Stimulated activated CD8-positive, alpha-beta memory T cell treated with anti-CD3 and anti-CD28 coated beads, Interleukin-7, amount 100 ng/mL, for 4 hours (primary cell): ENCODE data around the gene TRIM74.
A peak's percentile ranks its signal among the peaks of the same experiment; 100 is the strongest.
"Not testable (repeated sequence)": the region's sequence is repeated elsewhere in the genome, so short reads cannot be mapped to it uniquely, and the experiment has no call there.

Source experiments
- DNase-seq, 2 donors: peaks; one replicate each; pipeline ENCODE4 v3.0.0-alpha.2; 2020; ENCODE audit warnings: low read depth in 2 of 2

TRIM74 gene

DNA sequence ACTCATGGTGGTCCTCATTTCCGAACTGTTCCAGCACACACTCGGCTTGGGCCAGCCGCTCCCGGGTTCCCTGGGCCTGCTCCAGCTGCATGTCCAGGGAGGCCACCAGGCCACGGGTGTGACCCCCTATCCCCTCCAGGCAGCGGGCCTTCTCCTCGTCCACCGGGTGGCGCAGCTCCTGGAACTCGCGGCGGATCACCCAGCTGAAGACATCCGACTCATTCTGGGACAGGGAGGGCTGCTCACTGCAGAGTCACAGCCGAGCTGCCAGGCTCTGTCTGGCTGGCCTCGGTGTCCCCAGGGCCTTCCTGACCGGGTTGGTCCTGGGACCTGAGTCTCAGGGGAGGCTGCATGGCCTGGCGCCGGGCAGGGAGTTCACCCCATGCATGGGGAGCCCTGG, 9.2 kb downstream of the TRIM74 start:
- not testable (repeated sequence) for DNase-seq

DNA sequence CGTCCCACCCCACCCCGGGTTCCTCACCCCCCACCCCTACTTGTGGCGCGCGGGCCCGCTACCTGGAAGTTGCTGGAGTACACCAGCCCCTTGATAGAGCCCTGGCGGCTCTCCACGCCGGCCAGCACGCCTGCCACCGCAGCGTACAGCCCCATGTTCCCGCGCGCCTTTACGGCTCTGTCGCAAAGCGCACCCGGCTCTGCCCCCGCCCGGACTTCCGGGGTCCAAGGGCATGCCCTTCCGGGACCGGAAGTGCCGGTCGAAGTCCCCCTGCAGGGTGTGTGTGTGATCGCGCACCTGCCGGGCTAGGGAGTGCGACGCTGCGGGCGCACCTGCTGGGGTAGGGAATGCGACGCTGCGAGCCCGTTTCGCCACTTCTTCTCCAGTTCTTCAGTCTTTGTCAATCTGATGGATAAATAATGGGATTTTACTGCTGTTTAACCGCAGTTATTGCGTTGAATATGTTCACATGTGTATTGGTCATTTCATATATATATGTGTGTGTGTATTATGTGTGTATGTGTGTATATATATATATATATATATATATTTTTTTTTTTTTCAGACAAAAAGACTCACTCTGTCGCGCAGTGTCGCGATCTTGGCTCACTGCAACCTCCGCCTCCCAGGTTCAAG, 14.6 kb downstream of the TRIM74 start:
- not testable (repeated sequence) for DNase-seq

DNA sequence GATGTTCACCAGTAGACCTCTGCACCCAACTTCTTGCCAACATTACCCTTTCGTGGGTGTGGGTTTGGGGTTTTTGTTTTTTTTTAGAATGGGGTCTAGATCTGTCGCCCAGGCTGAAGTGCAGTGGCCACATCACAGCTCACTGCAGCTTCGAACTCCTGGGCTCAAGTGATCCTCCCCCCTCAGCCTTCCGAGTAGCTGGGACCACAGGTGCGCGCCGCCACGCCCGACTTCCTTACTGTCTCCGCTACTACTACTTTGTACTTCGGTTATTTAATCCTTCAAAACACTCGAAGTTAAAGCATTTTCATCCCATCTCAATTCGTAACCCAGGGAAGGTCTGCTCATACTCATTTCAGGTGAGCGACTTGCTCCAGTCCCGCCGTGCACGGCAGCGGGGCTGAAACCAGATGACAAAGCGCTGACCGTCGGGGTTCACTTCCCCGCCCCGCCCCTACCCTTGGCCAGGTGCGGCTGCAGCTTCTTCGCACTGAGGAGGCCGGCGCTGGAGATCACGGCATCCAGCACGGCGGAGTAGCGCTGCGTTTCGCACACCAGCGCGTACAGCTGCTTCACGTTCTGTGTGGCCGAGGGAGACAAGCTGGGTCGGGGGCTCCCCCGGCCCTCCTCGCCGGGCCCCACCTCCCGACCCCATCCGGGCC, 15.2 kb downstream of the TRIM74 start:
- DNase-seq = not testable (repeated sequence)

DNA sequence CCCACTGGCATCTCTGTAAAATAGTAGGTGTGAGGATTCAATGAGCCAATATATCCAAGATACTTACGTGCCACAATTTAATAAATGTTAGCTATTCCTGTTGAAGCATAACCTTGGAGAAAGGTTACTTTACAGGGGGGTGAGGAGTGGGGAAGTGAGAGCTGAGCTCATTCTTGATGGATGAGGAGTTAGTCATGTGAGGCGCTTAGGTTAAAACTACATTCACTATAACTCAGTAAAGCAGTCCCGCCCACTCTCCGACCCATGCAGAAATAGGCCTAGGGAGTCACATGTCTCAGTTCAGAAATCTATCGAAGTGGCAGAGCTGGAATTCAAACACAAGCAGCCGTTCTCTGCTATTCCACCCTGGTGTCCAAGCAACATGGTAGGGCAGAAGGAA, 18.8 kb downstream of the TRIM74 start:
- not testable (repeated sequence) for DNase-seq

DNA sequence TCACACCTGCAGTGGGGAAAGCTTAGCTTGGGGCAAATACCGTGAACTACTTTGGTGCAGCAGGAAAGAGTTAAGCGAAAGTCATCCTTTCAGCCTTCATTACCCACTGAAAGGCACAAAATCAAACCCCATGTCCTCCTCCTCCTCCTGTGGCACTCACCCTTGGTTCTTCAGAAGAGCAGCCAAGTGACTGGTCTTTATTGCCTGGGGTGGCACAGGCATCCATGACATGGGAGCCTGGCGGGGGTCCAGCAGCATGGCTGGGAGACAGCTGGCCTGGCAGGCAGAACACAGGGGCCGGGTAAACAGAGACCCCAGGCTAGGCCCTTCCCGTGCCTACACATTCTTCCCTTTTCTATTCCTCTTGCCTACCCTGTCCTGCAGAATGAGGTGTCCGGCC, 19.6 kb downstream of the TRIM74 start:
- DNase-seq = not testable (repeated sequence)

DNA sequence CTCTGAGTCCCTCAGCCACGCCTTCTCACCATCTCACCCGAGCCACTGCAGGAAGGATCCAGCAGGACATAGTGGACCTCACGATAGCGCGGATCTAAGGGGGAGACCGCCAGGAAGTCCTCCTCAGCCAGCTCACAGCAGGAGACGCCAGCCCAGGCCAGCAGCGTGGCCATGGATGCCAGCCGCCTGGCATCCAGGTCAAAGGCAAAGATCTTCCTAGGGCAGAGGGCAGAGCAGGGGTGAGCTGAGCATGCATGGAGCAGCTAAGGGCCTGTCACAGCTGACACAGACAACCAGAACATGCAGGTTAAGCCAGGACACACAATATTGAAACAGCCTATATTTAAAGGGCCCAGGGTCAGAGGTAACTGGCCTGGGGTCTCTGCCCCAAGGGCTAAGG, 20.0 kb downstream of the TRIM74 start:
- not testable (repeated sequence) for DNase-seq

DNA sequence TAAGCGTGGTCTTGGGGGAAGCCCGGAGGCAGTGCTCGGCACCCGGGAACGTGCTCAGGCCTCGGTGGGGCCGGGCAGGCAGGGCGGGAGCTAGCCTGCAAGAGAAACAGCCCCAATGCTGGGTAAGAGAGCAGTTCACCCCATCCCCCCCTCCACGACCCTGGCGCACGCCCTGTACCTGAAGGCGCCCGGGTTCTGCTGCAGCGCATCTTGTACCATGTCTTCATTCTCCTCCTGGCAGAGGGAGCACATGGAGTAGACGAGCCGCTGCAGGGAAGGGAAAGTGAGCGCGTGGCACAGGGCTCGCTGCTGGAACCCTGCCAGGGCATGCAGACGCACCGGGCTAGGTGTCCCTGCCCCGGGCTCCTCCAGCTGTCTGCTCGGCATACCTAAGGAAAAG, 20.6 kb downstream of the TRIM74 start:
- not testable (repeated sequence) for DNase-seq

DNA sequence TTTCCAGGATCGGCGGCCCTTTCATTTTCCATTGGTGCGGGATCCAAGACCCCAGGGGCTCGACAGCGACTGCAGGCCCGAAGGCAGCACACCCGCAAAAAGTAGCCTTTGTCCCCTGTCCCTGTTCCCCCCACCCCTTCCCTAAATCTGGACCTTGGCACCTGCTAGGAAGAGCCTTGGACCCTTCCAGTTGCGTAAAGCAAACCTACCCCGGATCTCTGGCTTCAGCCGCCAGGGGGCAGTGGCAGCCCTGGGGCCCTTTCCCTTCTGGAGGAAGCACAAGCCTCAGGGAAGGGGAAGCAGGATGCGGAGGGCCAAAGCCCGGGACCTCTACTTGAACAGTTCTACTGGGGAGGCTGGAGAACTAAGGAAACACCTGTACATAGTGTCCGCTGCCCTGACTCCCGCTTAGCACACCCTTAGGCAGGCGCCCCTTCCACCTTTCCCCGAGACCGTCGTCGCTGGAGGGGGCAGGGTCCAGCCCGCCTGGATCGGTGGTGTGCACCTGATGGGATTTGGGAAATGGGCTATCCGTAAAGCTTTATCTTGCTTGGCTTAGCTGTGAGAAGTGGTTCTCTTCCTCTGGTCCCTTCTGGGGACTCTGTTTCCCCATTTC, 23.0 kb downstream of the TRIM74 start:
- DNase-seq = not testable (repeated sequence)

DNA sequence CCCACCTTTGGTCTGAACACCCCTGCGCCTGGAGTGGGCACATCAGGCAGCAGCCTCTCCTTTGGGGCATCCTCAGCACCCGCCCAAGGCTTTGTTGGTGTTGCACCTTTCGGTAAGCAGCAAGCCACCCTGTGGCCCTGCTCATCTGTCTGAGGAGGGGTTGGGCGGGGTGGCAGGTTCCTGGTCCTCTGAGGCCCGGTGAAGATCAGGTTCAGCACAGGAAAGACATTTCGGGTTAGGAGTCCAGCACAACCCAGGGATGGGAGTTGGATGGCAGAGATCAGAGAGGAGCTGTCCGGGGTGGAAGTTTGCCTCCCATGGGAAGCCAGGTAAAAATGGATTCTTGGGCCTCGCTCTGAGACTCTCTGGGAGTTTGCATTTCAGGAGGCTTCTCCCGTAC, 23.7 kb downstream of the TRIM74 start:
- not testable (repeated sequence) for DNase-seq

DNA sequence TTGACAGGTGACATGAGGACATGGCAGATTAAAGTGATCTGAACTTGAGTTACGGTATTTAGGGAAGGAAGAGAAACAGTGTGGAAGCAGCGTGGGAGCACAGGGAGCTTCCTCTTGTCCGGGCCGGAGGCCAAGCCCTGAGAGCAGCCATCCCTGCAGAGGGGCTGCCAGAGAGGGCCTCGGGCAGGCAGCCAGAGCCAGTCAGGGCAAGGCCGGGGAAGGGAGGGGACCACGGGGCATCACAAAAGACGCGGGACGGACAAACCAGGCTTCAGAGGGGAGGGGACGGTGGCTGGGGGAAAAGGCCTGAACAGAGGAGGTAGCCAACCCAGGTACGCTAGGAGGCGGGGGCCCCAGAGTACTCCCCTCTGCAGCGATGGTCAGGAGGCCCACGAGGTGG, 24.3 kb downstream of the TRIM74 start:
- not testable (repeated sequence) for DNase-seq

DNA sequence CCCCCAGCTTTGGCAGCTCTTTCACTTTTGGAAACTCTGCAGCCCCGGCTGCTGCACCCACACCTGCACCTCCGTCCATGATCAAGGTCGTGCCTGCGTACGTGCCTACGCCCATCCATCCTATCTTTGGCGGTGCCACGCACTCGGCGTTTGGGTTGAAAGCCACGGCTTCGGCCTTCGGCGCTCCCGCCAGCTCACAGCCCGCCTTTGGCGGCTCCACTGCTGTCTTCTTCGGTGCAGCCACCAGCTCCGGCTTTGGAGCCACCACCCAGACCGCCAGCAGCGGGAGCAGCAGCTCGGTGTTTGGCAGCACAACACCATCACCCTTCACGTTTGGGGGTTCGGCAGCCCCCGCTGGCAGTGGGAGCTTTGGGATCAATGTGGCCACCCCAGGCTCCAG, 26.3 kb downstream of the TRIM74 start:
- DNase-seq = not testable (repeated sequence)

DNA sequence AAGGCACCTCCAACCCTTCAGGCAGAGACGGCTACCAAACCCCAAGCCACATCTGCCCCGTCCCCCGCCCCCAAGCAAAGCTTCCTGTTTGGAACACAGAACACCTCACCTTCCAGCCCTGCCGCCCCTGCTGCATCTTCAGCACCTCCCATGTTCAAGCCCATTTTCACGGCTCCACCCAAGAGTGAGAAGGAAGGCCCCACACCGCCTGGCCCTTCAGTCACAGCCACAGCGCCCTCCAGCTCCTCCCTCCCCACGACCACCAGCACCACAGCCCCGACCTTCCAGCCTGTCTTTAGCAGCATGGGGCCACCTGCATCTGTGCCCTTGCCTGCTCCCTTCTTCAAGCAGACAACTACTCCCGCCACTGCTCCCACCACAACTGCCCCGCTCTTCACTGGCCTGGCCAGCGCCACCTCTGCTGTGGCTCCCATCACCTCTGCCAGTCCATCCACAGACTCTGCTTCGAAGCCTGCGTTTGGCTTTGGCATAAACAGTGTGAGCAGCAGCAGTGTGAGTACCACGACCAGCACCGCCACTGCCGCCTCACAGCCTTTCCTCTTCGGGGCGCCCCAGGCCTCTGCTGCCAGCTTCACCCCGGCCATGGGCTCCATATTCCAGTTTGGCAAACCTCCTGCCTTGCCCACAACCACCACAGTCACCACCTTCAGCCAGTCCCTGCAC, 27.1 kb downstream of the TRIM74 start:
- DNase-seq = not testable (repeated sequence)

DNA sequence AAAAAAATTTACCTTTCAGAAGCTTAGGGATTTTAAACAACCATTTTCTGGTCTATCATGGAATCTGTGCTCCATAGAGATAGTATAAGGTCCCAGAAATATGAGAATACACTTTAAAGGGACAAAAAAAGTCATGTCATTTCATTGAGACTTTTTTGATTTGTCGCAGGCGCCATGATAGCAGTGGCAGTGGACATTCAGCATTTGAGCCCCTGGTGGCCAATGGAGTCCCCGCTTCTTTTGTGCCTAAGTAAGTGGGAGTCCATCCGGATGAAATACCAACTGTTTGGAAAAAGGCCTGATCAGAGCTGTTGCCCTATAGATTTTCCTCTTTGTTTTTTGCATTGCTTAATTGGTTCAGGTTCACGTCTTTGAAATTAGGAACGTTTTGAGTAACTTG, 41.0 kb downstream of the TRIM74 start:
- not testable (repeated sequence) for DNase-seq

DNA sequence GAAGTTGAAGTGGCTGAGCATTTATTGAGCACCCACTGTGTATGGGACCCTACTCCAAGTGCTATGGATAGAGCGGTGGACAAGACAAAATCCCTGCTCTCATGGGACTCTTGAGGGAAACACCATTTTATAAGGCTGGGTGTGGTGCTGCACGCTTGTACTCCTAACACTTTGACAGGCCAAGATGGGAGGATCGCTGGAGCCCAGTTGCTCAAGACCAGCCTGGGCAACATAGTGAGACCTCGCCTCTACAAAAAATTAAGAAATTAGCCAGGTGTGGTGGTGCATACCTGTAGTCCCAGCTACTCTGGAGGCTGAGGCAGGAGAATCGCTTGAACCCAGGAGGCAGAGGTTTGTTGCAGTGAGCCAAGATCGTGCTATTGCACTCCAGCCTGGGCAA, 41.5 kb downstream of the TRIM74 start:
- DNase-seq = not testable (repeated sequence)

DNA sequence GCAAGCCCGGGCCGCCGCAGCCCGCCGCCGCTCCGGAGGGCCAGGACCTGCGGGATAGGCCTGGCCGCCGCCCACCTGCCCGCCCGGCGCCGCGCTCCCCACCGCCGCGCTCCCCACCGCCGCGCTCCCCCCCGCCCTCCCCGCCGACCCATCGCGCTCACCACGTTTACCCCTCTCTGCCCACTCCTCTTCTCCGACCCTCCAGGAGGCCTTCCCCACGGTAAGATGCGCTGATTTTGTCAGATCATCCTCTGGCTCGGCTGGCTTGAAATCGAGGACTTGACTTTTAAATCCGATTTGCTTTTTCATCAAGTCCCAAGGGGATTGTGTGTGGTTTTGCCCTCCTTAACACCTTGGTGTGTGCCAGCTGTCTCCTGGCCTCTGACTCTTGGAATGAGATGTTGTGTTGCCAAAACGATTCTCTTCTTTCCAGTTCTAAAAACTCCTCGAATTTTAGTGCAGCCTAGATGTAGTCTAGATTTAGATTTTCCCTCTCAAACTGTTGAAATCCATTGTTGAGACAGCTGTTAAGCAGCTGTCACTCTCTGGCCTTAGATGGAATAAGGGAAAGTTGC, 43.6 kb downstream of the TRIM74 start:
- no peak for DNase-seq

DNA sequence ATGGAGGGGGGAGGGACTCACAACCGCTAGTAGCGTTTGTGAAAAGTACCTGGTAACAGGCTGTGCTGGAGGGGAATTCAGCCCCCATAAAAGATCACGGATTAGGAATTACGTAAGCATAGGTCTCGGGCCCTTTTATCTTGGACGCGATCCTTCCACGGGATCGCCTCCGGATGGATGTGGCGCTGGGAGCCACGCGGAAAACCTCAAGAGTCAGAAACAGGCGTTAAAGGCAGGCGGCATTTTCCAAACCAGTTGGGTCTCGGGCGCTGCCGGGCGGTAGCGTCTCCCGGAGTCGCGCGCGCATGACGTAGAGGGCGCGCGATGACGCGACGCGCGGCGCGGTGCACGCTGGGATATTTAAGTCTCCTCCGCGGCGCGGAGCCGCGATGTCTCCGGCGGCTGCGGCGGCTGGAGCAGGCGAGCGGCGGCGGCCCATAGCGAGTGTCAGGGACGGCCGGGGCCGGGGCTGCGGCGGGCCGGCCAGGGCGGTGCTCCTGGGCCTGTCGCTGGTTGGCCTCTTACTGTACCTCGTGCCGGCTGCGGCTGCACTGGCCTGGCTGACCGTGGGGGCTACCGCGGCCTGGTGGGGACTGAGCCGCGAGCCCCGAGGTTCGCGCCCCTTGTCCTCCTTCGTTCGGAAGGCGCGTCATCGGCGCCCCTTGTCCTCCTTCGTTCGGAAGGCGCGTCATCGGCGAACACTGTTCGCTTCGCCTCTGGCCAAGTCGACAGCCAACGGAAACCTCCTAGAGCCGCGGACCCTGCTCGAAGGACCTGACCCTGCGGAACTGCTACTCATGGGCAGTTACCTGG, 44.3 kb downstream of the TRIM74 start, which contains the start of gene POM121:
TSS of gene POM121 (plus strand) at position 363 of the 813 bp plus-strand sequence. CDS start at position 390, 27 bp downstream.
- peak; percentile 61 to 80 for DNase-seq

DNA sequence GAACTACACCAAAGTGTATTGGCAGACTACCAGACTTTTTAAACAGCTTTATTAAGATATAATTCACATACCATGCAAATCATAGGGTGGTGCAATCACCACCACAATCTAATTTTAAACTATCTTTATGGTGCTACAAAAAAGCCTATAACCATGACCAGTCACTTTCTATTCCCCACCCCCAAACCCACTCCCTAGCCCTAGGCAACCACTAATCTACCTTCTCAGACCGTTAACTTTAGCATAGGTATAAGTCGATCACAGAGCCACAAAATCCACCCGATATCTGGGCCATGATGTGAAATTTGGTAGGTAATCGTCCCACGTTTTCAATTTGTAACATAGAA, 44.9 kb downstream of the TRIM74 start:
- no peak for DNase-seq

DNA sequence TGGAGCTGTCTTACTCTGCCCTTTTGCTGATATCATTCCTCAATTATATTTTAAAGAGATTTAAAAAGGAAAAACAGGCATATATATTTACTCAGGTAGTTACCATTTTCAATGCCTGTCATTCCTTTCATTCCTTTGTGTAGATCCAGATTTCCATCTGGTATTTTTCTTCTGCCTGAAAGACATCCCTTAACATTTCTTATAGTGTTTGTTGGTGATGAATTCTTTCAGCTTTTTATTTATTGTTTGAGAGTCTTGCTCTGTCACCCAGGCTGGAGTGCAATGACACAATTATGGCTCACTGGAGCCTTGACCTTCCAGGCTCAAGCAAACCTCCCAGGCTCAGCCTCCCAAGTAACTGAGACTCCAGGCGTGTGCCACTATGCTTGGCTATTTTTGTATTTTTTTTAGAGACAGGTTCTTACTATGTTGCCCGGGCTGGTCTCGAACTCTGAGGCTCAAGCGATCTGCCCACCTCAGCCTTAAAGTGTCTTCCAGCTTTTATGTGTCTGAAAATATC, 50.0 kb downstream of the TRIM74 start:
- DNase-seq = no peak

DNA sequence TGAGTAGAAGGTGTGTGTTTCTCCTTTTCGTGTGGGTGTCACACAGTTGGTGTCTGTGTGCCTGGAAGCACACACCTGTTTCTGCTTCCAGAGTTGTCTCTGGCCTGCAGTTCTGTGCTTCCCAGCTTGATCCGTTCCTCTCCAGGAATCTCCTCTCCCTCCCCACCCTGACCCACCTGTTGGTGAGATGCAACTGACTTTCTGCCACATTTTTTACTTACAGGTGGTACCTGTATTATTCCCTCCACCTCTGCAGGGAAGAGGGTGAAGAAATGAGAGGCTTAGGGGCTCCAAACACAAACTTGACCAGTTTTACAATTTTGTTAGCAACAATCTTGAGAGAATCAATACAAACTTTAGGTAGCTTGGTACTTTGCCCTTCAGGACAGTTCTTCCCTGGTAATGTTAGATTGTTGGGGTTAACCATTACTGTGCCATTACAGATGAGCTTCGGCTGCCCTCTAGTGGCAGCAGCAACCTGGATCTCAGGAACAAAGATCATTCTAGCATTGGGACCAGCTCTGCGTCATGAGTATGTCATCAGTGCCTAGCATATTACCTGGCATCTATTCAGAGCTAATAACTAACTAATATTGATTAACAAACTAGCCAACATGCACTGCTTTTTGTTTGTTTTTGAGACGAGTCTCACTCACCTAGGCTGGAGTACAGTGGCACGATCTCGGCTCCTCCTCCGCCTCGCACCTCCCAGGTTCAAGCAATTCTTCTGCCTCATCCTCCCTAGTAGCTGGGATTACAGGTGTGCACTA, 54.3 kb downstream of the TRIM74 start:
- peak; percentile 16 to 24 for DNase-seq

DNA sequence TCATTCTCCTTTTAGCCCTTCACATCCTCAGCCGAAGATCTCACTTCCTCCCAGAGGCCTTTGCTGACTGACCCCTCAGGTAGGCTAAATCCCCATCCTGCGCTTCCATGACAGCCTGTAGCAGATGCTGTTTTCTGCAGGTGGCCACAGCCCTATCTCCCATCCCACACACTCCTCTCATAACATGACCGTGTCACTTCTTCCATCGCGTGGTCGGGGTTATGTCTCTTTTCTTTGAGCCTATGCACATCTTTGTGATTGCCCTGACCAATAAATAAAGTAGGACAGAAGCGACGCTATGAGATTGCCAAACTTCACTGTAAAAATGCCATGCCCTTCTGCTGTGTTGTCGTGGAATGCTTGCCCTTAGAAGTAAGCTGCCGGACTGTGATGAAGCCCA, 55.5 kb downstream of the TRIM74 start:
- DNase-seq = not testable (repeated sequence)
